ENCODE results near the gene MACROD1.

DNA sequence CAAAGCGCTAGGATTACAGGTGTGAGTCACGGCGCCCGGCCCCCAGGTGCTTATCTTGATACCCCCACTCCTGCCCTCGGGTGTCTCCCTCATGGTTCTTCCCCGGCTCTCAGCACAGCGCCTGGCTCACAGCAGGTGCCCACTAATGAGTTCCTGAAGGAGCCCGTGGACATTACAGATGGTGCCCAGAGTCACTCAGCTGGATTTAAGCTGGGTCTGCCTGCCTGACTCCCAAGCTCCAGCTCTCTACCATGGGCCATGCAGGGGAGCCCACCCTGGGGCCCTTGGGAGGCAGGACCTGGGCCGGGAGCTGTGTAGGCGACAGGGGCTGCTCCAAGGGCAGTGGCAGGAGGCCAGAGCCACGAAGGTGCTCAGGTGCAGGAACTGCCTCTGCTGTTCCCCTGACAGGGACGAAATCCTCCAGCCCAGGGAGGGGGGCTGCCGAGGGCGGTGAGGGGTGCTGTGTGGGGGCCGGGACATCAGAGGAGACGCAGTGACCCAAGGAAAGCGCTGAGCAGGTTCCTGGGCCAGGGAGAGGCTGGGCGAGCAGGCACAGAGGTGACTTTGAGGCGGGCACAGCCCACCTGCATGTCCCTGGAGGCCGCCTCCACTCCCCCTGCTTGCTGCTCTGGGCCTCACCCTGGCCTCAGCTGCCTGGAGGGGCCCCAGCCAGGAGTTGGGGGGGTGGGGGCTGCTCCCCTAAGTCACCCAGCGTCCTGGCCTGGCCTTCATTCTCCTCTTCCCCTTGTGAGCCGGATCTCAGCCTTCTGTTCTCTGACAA lies 144.7 kb downstream of the MACROD1 start:
- TF ChIP-seq, protein P1, sequence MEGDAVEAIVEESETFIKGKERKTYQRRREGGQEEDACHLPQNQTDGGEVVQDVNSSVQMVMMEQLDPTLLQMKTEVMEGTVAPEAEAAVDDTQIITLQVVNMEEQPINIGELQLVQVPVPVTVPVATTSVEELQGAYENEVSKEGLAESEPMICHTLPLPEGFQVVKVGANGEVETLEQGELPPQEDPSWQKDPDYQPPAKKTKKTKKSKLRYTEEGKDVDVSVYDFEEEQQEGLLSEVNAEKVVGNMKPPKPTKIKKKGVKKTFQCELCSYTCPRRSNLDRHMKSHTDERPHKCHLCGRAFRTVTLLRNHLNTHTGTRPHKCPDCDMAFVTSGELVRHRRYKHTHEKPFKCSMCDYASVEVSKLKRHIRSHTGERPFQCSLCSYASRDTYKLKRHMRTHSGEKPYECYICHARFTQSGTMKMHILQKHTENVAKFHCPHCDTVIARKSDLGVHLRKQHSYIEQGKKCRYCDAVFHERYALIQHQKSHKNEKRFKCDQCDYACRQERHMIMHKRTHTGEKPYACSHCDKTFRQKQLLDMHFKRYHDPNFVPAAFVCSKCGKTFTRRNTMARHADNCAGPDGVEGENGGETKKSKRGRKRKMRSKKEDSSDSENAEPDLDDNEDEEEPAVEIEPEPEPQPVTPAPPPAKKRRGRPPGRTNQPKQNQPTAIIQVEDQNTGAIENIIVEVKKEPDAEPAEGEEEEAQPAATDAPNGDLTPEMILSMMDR (IDR thresholded peaks at IDR 0.05; ENCODE audit: poor library complexity): no peak
- TF ChIP-seq EZH2 (IDR thresholded peaks at IDR 0.05; ENCODE audit: borderline replicate concordance): no peak
- no peak for TF ChIP-seq EZH2phosphoT487 (IDR thresholded peaks at IDR 0.05; ENCODE audit: low read depth, severe bottlenecking, unreplicated experiment)

Measured in hepatocyte (in vitro differentiated cells).